Brain microvascular endothelial cell (primary cell): ENCODE measurements around the gene CDC42.

Experiments used
- DNase-seq: peaks from one replicate; pipeline ENCODE4 v3.0.0-alpha.2; 2020
- H3K27ac ChIP-seq: fragments of 250-450 bp; sonication (Bioruptor Pico); 2 replicates; pipeline ENCODE4 v1.5.1; 2020; ENCODE audit warnings: mild to moderate bottlenecking, moderate library complexity
- H3K27me3 ChIP-seq: fragments of 250-450 bp; sonication (Bioruptor Pico); replicated peaks from 2 replicates; pipeline ENCODE4 v1.5.1; 2020; ENCODE audit warnings: mild to moderate bottlenecking
- H3K36me3 ChIP-seq: fragments of 250-450 bp; sonication (Bioruptor Pico); replicated peaks from 2 replicates; pipeline ENCODE4 v1.5.1; 2020; ENCODE audit warnings: mild to moderate bottlenecking
- H3K4me3 ChIP-seq: 2 replicates; pipeline ENCODE4 v1.5.1; 2011; ENCODE audit warnings: low read depth, mild to moderate bottlenecking, control low read depth, low read length, moderate library complexity
- CTCF ChIP-seq: IDR thresholded peaks from 2 replicates; pipeline ENCODE4 v1.5.1; 2011; ENCODE audit warnings: low read depth, mild to moderate bottlenecking, moderate library complexity, low read length, control low read depth, inconsistent platforms; ENCODE audit errors: missing control alignments
- in situ Hi-C: cut with HindIII; loops from 2 replicates; pipeline ENCODE4 v1.10.0; 2017; ENCODE audit warnings: low sequenced_read_pairs, low pct_ligation_motif_present

Gene CDC42

GRCh38 chr1:22018583-22019559, 33.6 kb upstream of the CDC42 start:
- Histone ChIP-seq H3K27ac (peak overlapping the region; percentile 62), H3K36me3 (no peaks in the 10 kb centered on the region), H3K27me3 (no peaks in the 10 kb centered on the region), H3K4me3 (no peak overlapping the region)
- peak; percentile 96 for DNase-seq
- peak; percentile 74 for TF ChIP-seq CTCF
- in situ Hi-C loops, result no loop called here

GRCh38 chr1:22021061-22021460, 31.4 kb upstream of the CDC42 start:
- Histone ChIP-seq H3K4me3 (no peak overlapping the region), H3K36me3 (no peaks in the 10 kb centered on the region), H3K27ac (no peak overlapping the region), H3K27me3 (no peaks in the 10 kb centered on the region)
- DNase-seq, result no peak
- no peak for TF ChIP-seq CTCF
- in situ Hi-C loops, result no loop called here

- DNase-seq, result peak; percentile 87
- in situ Hi-C loops, result no loop called here
- Histone ChIP-seq H3K27me3 (no peaks in the 10 kb centered on the region), H3K4me3 (peak overlapping the region; percentile 99), H3K36me3 (no peaks in the 10 kb centered on the region), H3K27ac (peak overlapping the region; percentile 86)
- TF ChIP-seq CTCF, result no peak
These were observed 27.8 kb upstream of the CDC42 start for GRCh38 chr1:22024485-22025367.

DNA sequence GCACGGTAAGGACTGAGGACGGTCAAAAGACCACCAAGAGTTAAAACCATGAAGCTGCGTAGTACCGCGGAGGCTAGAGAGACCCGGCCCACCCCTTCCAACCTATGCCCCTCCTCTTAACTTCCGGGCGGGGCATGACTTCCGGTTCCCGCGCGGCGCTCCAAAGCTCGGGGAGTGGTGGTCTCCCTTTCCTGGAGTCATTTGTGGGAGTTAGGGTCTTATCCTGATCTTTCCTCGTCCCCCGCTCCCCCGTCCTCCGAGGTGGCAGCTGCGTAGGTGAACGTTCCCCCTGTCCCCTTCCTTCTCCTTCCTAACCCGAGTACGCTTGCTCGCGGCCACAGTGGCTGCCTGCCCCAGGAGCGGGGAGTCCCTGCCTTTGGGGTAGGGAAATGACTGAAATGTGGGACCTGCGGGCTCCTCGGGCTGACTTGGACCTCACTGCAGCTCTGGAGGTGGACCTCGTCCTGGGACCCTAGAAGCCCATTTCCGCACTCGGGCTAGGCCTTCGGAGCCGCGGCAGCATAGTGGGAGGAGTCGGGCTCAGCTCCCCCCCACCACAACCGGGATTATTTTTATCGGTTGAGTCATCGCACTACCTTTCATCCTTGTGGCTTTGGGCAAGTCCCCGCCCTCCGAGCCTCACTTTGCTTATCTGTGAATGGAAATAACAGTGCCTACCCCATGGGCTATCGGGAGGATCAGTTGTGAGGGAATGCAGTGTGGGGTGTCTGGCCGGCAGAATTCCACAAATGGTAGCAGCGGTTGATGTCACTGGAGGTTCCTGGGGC, 26.9 kb upstream of the CDC42 start:
- H3K27me3 ChIP-seq, result no peaks in the 10 kb centered on the region
- no peak for TF ChIP-seq CTCF
- H3K27ac ChIP-seq, result peak overlapping the region; percentile 86
- peak; percentile 89 for DNase-seq
- in situ Hi-C loops, result no loop called here
- H3K4me3 ChIP-seq, result peak overlapping the region; percentile 99
- no peaks in the 10 kb centered on the region for H3K36me3 ChIP-seq

DNA sequence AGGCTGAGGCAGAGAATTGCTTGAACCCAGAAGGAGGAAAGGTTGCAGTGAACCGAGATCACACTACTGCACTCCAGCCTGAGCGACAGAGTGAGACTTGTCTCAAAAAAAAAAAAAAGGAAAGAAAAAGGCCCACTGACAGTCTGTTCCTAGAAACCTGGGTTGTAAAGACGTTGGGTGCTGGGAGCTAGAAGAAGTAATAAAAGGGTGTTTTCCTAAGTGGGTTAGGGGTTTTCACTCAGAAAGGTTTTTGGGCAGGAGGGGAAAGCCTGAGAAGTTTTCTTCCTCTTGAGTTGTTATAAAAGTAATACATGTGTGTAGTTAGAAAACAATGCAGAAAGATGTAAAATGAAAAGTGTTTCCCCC, 25.6 kb upstream of the CDC42 start:
- no peak for TF ChIP-seq CTCF
- Histone ChIP-seq H3K27ac (no peak overlapping the region), H3K36me3 (no peaks in the 10 kb centered on the region), H3K4me3 (no peak overlapping the region), H3K27me3 (no peaks in the 10 kb centered on the region)
- no peak for DNase-seq
- in situ Hi-C loops, result no loop called here
